A549 (cell line): Measurements from ENCODE around the gene TMEM221. TPM values are rescaled to one million over a fixed set of nuclear protein-coding genes. Genes with fewer than 3 reads are reported as not detected.

Experiments
- ATAC-seq, 2 experiments: fragments of 200-7000 bp in 1 of 2; fragments of >200 bp in 1 of 2; cut with Nextera tagmentation in 1 of 2; cut with Tn5 transposase in 1 of 2; 3 replicates each; pipeline versions ENCODE4 v1.8.0 to v1.9.1; 2018 to 2020; ENCODE audit warnings: mild to moderate bottlenecking in 1 of 2, moderate library complexity in 1 of 2
- CTCF ChIA-PET: fragments of 300-600 bp; sonication (Branson Sonifier 250); formaldehyde crosslinking; extraction: SDS; loops from one replicate; lab custom pipeline; 2021; ENCODE audit warnings: antibody characterized with exemption, inconsistent platforms; lab: Yijun Ruan, JAX
- POLR2A ChIA-PET: fragments of 350-600 bp; formaldehyde crosslinking; extraction: SDS; loops from one replicate; lab custom pipeline; 2021; ENCODE audit warnings: antibody characterized with exemption, inconsistent platforms; lab: Yijun Ruan, JAX
- DNase-seq, 2 experiments: peaks; one replicate each; pipeline versions ENCODE4 v3.0.0 to v3.0.0-alpha.2; 2011 to 2016; ENCODE audit warnings: low read depth in 1 of 2, low spot score in 1 of 2
- FAIRE-seq: peaks from 2 replicates; lab custom pipeline; 2011; peaks lifted over from hg19 to GRCh38; lab: Jason Lieb, UNC
- H3K27ac ChIP-seq, 2 experiments: fragments of >200 bp; sonication (Bioruptor Twin); formaldehyde crosslinking; 3 replicates each; pipeline ENCODE4 v1.5.1; 2016 to 2017
- H3K4me1 ChIP-seq: fragments of >200 bp; sonication (Bioruptor Twin); formaldehyde crosslinking; 3 replicates; pipeline ENCODE4 v1.6.1; 2016
- H3K4me2 ChIP-seq: fragments of >200 bp; sonication (Bioruptor Twin); formaldehyde crosslinking; 3 replicates; pipeline ENCODE4 v1.6.1; 2016
- H3K4me3 ChIP-seq: fragments of >200 bp; sonication (Bioruptor Twin); formaldehyde crosslinking; 3 replicates; pipeline ENCODE4 v1.5.1; 2016
- H3K9me3 ChIP-seq: fragments of >200 bp; sonication (Bioruptor Twin); formaldehyde crosslinking; 3 replicates; pipeline ENCODE4 v1.6.1; 2016
- ATOH8 ChIP-seq: fragments of 250-450 bp; sonication (Bioruptor Pico); IDR thresholded peaks from 2 replicates; pipeline ENCODE4 v1.5.0; 2020; ENCODE audit warnings: low read depth, mild to moderate bottlenecking, moderate library complexity
- CHD4 ChIP-seq: fragments of 200-600 bp; sonication (generic); IDR thresholded peaks from 2 replicates; pipeline ENCODE4 v1.6.1; 2016; ENCODE audit warnings: antibody characterized with exemption, mild to moderate bottlenecking, borderline replicate concordance
- EHF ChIP-seq: fragments of 250-450 bp; sonication (Bioruptor Pico); IDR thresholded peaks from 2 replicates; pipeline ENCODE4 v1.5.0; 2020; ENCODE audit warnings: mild to moderate bottlenecking
- EHMT2 ChIP-seq: fragments of 200-600 bp; sonication (generic); IDR thresholded peaks from 2 replicates; pipeline ENCODE4 v1.6.1; 2016; ENCODE audit warnings: antibody characterized with exemption, low read depth, mild to moderate bottlenecking, moderate library complexity
- ELK1 ChIP-seq: fragments of 150-350 bp; IDR thresholded peaks from 2 replicates; pipeline ENCODE4 v1.6.1; 2014; ENCODE audit warnings: low read depth, mild to moderate bottlenecking, low read length
- FOSB ChIP-seq: fragments of 250-450 bp; sonication (Bioruptor Pico); IDR thresholded peaks from 2 replicates; pipeline ENCODE4 v1.5.0; 2020; ENCODE audit warnings: mild to moderate bottlenecking, moderate library complexity
- GATA3 ChIP-seq: IDR thresholded peaks from 2 replicates; pipeline ENCODE4 v1.6.1; 2012; ENCODE audit warnings: borderline replicate concordance
- HEYL ChIP-seq: fragments of 250-450 bp; sonication (Bioruptor Pico); IDR thresholded peaks from 2 replicates; pipeline ENCODE4 v1.8.0; 2021; ENCODE audit warnings: mild to moderate bottlenecking, moderate library complexity
- HOXB13 ChIP-seq: fragments of 250-450 bp; sonication (Bioruptor Pico); IDR thresholded peaks from 2 replicates; pipeline ENCODE4 v1.5.0; 2020; ENCODE audit warnings: low read depth, mild to moderate bottlenecking, moderate library complexity
- JUN ChIP-seq, 2 experiments: fragments of >200 bp; sonication (Bioruptor Twin); formaldehyde crosslinking; IDR thresholded peaks; 2 replicates in 1 of 2; 3 replicates in 1 of 2; pipeline ENCODE4 v1.6.1; 2016 to 2017
- JUNB ChIP-seq: fragments of >200 bp; sonication (Bioruptor Twin); formaldehyde crosslinking; IDR thresholded peaks from 2 replicates; pipeline ENCODE4 v1.6.1; 2016
- KDM1A ChIP-seq: fragments of 200-600 bp; sonication (generic); IDR thresholded peaks from 2 replicates; pipeline ENCODE4 v1.6.1; 2016; ENCODE audit warnings: low read depth, mild to moderate bottlenecking
- KDM5A ChIP-seq: fragments of 200-600 bp; sonication (generic); IDR thresholded peaks from 2 replicates; pipeline ENCODE4 v1.6.1; 2016; ENCODE audit warnings: antibody characterized with exemption, mild to moderate bottlenecking
- MAZ ChIP-seq: fragments of 150-350 bp; IDR thresholded peaks from 2 replicates; pipeline ENCODE4 v1.6.1; 2014; ENCODE audit warnings: antibody characterized with exemption, low read depth, low read length, borderline replicate concordance
- NFE2L2 ChIP-seq: fragments of 150-350 bp; conservative IDR thresholded peaks from 2 replicates; pipeline ENCODE4 v1.6.1; 2014; ENCODE audit warnings: low read length
- NR3C1 ChIP-seq: fragments of >200 bp; sonication (Bioruptor Twin); formaldehyde crosslinking; IDR thresholded peaks from 3 replicates; pipeline ENCODE4 v1.6.1; 2017
- PHF8 ChIP-seq: fragments of 200-600 bp; sonication (generic); IDR thresholded peaks from 2 replicates; pipeline ENCODE4 v1.6.1; 2016; ENCODE audit warnings: low read depth, mild to moderate bottlenecking, antibody characterized with exemption, moderate library complexity, borderline replicate concordance
- POLR2A ChIP-seq: IDR thresholded peaks from 2 replicates; pipeline ENCODE4 v1.6.1; 2012; ENCODE audit warnings: mild to moderate bottlenecking, low read length
- POLR2AphosphoS2 ChIP-seq: conservative IDR thresholded peaks from 2 replicates; pipeline ENCODE4 v1.6.1; 2012; ENCODE audit warnings: low read length, improper control_type of control experiment, inconsistent platforms
- RCOR1 ChIP-seq: fragments of 150-350 bp; IDR thresholded peaks from 2 replicates; pipeline ENCODE4 v1.6.1; 2014; ENCODE audit warnings: antibody characterized with exemption, low read length, low read depth
- RFX5 ChIP-seq: fragments of 450-650 bp; IDR thresholded peaks from 2 replicates; pipeline ENCODE4 v1.7.1; 2014; ENCODE audit warnings: antibody characterized with exemption, mild to moderate bottlenecking, moderate library complexity
- TFCP2L1 ChIP-seq: fragments of 250-450 bp; sonication (Bioruptor Pico); IDR thresholded peaks from 2 replicates; pipeline ENCODE4 v1.5.0; 2021; ENCODE audit warnings: mild to moderate bottlenecking
- ZNF302 ChIP-seq: fragments of 250-450 bp; sonication (Bioruptor Pico); IDR thresholded peaks from 2 replicates; pipeline ENCODE4 v1.9.0; 2021; ENCODE audit warnings: inconsistent platforms, mild to moderate bottlenecking, moderate library complexity
- ZSCAN20 ChIP-seq: fragments of 250-450 bp; sonication (Bioruptor Pico); IDR thresholded peaks from 2 replicates; pipeline ENCODE4 v1.8.0; 2022; ENCODE audit warnings: mild to moderate bottlenecking, moderate library complexity
- WGBS: methylation state at CpG from one replicate; pipeline ENCODE4 v1.1.6; 2017; ENCODE audit errors: missing lambda C conversion rate; 5-methylcytosine and 5-hydroxymethylcytosine counted together
- polyA plus RNA-seq, 4 experiments: library from polyadenylated mRNA; depleted of rRNA in 3 of 4; stranded (reverse); fragments of >200 nt; fragmentation: RNase III in 1 of 4; extraction: RNeasy Plus Mini Kit Qiagen cat#74134 plus additional on column Dnase treatment in 1 of 4; gene quantifications; 2 replicates in 3 of 4; 3 replicates in 1 of 4; pipeline ENCODE4 v1.2.3, GENCODE V29; 2011 to 2017
- TF ChIP-seq, protein P1 (sequence below): fragments of 250-450 bp; sonication (Bioruptor Pico); IDR thresholded peaks from 2 replicates; pipeline ENCODE4 v1.5.0; 2021; ENCODE audit warnings: mild to moderate bottlenecking, moderate library complexity, borderline replicate concordance
- TF ChIP-seq, protein P2 (sequence below): fragments of >200 bp; sonication (Bioruptor Twin); formaldehyde crosslinking; IDR thresholded peaks from 2 replicates; pipeline ENCODE4 v1.6.1; 2016

The TMEM221 gene
- polyA plus RNA-seq, 2 of the 4 experiments (the other 2 are of a cell fraction): 0.78 to 0.90 TPM

DNA sequence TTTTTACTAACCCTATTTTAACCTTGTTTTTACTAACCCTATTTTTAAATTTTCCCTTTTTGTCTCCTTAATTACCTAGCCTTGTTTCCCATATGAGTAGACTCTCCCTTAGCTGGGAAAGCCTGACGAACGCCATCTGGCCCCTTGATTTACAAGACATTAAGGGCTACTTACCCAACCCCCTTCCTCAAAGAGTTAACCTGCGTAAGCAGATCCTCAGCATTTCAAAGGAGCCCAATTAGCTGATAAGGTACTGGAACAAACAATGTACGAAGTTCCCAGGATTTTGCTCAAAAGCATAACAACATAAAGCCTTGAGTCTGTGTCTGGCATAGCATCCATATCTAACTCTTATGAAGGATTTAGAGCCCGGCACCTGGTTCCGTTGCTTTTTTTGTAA is 33.3 kb downstream of the TMEM221 start (continued):
- TF ChIP-seq, protein P1, sequence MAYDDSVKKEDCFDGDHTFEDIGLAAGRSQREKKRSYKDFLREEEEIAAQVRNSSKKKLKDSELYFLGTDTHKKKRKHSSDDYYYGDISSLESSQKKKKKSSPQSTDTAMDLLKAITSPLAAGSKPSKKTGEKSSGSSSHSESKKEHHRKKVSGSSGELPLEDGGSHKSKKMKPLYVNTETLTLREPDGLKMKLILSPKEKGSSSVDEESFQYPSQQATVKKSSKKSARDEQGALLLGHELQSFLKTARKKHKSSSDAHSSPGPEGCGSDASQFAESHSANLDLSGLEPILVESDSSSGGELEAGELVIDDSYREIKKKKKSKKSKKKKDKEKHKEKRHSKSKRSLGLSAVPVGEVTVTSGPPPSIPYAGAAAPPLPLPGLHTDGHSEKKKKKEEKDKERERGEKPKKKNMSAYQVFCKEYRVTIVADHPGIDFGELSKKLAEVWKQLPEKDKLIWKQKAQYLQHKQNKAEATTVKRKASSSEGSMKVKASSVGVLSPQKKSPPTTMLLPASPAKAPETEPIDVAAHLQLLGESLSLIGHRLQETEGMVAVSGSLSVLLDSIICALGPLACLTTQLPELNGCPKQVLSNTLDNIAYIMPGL: no peak
- TF ChIP-seq HEYL (CRISPR knock-in tag) (no peak), ATOH8 (no peak), CHD4 (no peak), FOSB (CRISPR knock-in tag) (no peak), PHF8 (no peak), ZNF302 (no peak), EHF (CRISPR knock-in tag) (no peak), ELK1 (no peak), EHMT2 (no peak)

DNA sequence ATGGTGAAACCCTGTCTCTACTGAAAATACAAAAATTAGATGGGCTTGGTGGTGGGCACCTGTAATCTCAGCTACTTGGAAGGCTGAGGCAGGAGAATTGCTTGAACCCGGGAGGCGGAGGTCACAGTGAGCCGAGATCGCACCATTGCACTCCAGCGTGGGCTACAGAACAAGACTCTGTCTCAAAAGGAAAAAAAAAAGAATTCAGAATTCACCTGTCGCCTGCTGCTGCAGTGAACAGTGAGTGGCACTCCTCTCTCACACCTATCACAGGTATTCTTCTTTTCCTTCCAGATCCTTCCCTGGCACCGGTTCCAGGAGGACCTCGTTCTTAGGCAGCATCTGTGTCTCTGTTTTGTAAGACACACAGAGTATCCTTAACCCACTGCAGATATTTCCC is 34.4 kb downstream of the TMEM221 start:
- DNase-seq (no peak), ATAC-seq (no peak), FAIRE-seq (no peak)
- no peak overlapping the region for H3K4me2 ChIP-seq
- ChIA-PET CTCF (no interaction called here), POLR2A (no interaction called here)
- H3K9me3 ChIP-seq: no peaks in the 10 kb centered on the region
- no peak overlapping the region for H3K27ac ChIP-seq
- H3K4me3 ChIP-seq: no peak overlapping the region
- no peak for TF ChIP-seq JUNB
- TF ChIP-seq ELK1: no peak
- TF ChIP-seq KDM5A: no peak
- no peak for TF ChIP-seq POLR2A
- TF ChIP-seq RFX5: no peak
- TF ChIP-seq MAZ: no peak
- TF ChIP-seq JUN (IDR thresholded peaks at IDR 0.05): no peak
- TF ChIP-seq, protein P2, sequence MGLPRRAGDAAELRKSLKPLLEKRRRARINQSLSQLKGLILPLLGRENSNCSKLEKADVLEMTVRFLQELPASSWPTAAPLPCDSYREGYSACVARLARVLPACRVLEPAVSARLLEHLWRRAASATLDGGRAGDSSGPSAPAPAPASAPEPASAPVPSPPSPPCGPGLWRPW: no peak
- no peak for TF ChIP-seq ZNF302
- no peak for TF ChIP-seq KDM1A
- no peak for TF ChIP-seq HOXB13 (CRISPR knock-in tag)
- no peak for TF ChIP-seq GATA3
- H3K4me1 ChIP-seq: 0 out of 3 replicates have a peak, but pooled peaks cover 4% of the 10 kb centered on the region
- 65% methylated on average over 8 of the region's 8 CpGs for WGBS

DNA sequence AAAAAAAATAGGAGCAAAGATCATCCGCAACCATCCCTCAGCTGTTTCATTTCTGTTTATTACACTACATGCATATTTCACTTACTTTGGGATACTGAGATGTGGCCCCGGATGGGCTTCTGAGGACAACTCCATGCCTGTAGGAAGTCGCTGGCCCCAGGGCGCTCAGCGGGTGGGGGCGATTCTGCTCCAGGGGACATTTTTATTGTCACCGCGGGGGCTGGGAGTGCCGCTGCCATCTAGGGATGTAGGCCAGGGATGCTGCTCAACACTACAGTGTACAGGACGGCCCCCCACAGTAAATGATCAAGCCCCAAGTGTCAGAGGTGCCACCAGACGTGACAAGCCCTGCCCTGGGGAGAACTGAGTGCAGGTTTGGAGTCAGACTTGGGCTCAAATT is 36.7 kb downstream of the TMEM221 start:
- Histone ChIP-seq H3K4me2 (no peak overlapping the region), H3K4me3 (no peak overlapping the region)
- ATAC-seq: no peak
- TF ChIP-seq RCOR1: no peak
- TF ChIP-seq FOSB (CRISPR knock-in tag): no peak
- TF ChIP-seq NFE2L2: no peak
- no peak for TF ChIP-seq NR3C1
- TF ChIP-seq PHF8: no peak
- TF ChIP-seq EHF (CRISPR knock-in tag): no peak
- TF ChIP-seq HOXB13 (CRISPR knock-in tag): no peak
- no peak for TF ChIP-seq POLR2AphosphoS2
- TF ChIP-seq TFCP2L1 (CRISPR knock-in tag): no peak
- no peak for TF ChIP-seq ZSCAN20
- TF ChIP-seq EHMT2: no peak
- TF ChIP-seq, protein P2: no peak
- TF ChIP-seq ATOH8: no peak
- TF ChIP-seq, all 56 proteins: peak for 0
- no peak for FAIRE-seq
- WGBS: 61% methylated on average over 11 of the region's 11 CpGs
- Histone ChIP-seq H3K9me3 (no peaks in the 10 kb centered on the region), H3K27ac (no peak overlapping the region), H3K4me1 (no peaks in the 10 kb centered on the region)
- CTCF ChIA-PET: interaction anchor here (1.0 to 1.2 kb wide), 2 partner anchors 22 to 55 kb away, joined by 3 to 7 read pairs; no protein-coding TSS in a partner anchor
- POLR2A ChIA-PET: interaction anchor here (0.7 kb wide), 1 partner anchor 8 kb away, joined by 3 read pairs; the partner anchor contains the start of gene MVB12A
- no peak for DNase-seq
